HepG2 (cell line): ENCODE results near the gene KL. TPM values are rescaled to one million over a fixed set of nuclear protein-coding genes. Genes with fewer than 3 reads are reported as not detected.
A peak's percentile ranks its signal among the peaks of the same experiment; 100 is the strongest.

Source experiments
- ATAC-seq: fragments of 200-7000 bp; cut with Tn5 transposase; 3 replicates; pipeline ENCODE4 v1.9.1; 2020; ENCODE audit warnings: mild to moderate bottlenecking, moderate library complexity
- BruUV-seq: library from RNA; stranded (reverse); fragments of 400-500 nt; replicated peaks from 2 replicates; lab custom pipeline; 2021; lab: Mats Ljungman, UMichigan
- CTCF ChIA-PET: fragments of 300-600 bp; formaldehyde crosslinking; extraction: SDS; loops from one replicate; lab custom pipeline; 2021; ENCODE audit warnings: low total read pairs, inconsistent platforms, low intra/inter-chr PET ratio; lab: Yijun Ruan, JAX
- POLR2A ChIA-PET: fragments of 350-600 bp; sonication (Branson Sonifier 250); formaldehyde crosslinking; loops from one replicate; lab custom pipeline; 2020; ENCODE audit warnings: antibody characterized with exemption, inconsistent platforms; lab: Yijun Ruan, JAX
- DNase-seq: peaks from one replicate; pipeline ENCODE4 v3.0.0-alpha.2; 2015; ENCODE audit warnings: low spot score
- FAIRE-seq: peaks from 3 replicates; lab custom pipeline; 2011; peaks lifted over from hg19 to GRCh38; lab: Jason Lieb, UNC
- H2AFZ ChIP-seq: one replicate; pipeline ENCODE4 v1.6.1; 2011; ENCODE audit warnings: low read length, inconsistent platforms
- H3K27ac ChIP-seq: fragments of 300-600 bp; 3 replicates; pipeline ENCODE4 v1.8.0; 2011; ENCODE audit warnings: mixed run types, mild to moderate bottlenecking, mixed read lengths, low read length, inconsistent platforms; ENCODE audit not compliant: insufficient read depth; ENCODE audit errors: extremely low read length
- H3K27me3 ChIP-seq, 2 experiments: fragments of 200-600 bp in 1 of 2; 2 replicates in 1 of 2; 3 replicates in 1 of 2; pipeline versions ENCODE4 v1.6.0 to v1.8.0; 2011; ENCODE audit warnings: low read length in 2 of 2, mild to moderate bottlenecking in 2 of 2, moderate library complexity in 2 of 2, inconsistent platforms in 1 of 2; ENCODE audit not compliant: insufficient read depth in 2 of 2, control insufficient read depth in 1 of 2
- H3K36me3 ChIP-seq, 2 experiments: fragments of 200-600 bp in 1 of 2; replicated peaks in 1 of 2; 2 replicates in 1 of 2; 3 replicates in 1 of 2; pipeline versions ENCODE4 v1.5.1 to v1.8.0; 2011; ENCODE audit warnings: low read length in 2 of 2, inconsistent platforms in 1 of 2; ENCODE audit not compliant: insufficient read depth in 2 of 2, control insufficient read depth in 1 of 2
- H3K4me1 ChIP-seq: 2 replicates; pipeline ENCODE4 v1.5.1; 2012; ENCODE audit warnings: low read length, inconsistent platforms; ENCODE audit not compliant: insufficient read depth
- H3K4me2 ChIP-seq: 2 replicates; pipeline ENCODE4 v1.6.0; 2011; ENCODE audit warnings: low read depth, low read length, inconsistent platforms
- H3K4me3 ChIP-seq, 3 experiments: fragments of 200-600 bp in 1 of 3; sonication (generic), shearing (Covaris generic) in 1 of 3; replicated peaks in 1 of 3; 2 replicates each; pipeline ENCODE4 v1.5.1; 2011 to 2016; ENCODE audit warnings: low read length in 3 of 3, inconsistent platforms in 2 of 3, low read depth in 2 of 3, mild to moderate bottlenecking in 2 of 3, control low read depth in 1 of 3, mixed read lengths in 1 of 3; ENCODE audit not compliant: insufficient read depth in 1 of 3
- H3K79me2 ChIP-seq: one replicate; pipeline ENCODE4 v1.6.1; 2011; ENCODE audit warnings: low read length, inconsistent platforms; ENCODE audit not compliant: insufficient read depth
- H3K9ac ChIP-seq: 2 replicates; pipeline ENCODE4 v1.6.0; 2011; ENCODE audit warnings: mild to moderate bottlenecking, low read depth, low read length, inconsistent platforms; ENCODE audit not compliant: insufficient read depth
- H3K9me3 ChIP-seq: 2 replicates; pipeline ENCODE4 v1.5.1; 2012; ENCODE audit warnings: mild to moderate bottlenecking, low read length
- H4K20me1 ChIP-seq: 2 replicates; pipeline ENCODE4 v1.6.0; 2011; ENCODE audit warnings: inconsistent platforms, mild to moderate bottlenecking, low read length, moderate library complexity; ENCODE audit not compliant: insufficient read depth
- ATF4 ChIP-seq, 2 experiments: fragments of 450-650 bp in 1 of 2; sonication (generic) in 1 of 2; formaldehyde crosslinking; IDR thresholded peaks; 2 replicates each; pipeline versions ENCODE4 v1.5.0 to v1.8.0; 2020 to 2022; ENCODE audit warnings: mild to moderate bottlenecking in 1 of 2, missing genetic modification reagents in 1 of 2
- HOXA5 ChIP-seq: sonication (generic); formaldehyde crosslinking; IDR thresholded peaks from 2 replicates; pipeline ENCODE4 v1.4.0; 2020; ENCODE audit warnings: missing genetic modification reagents
- LCORL ChIP-seq, 2 experiments: fragments of 450-650 bp in 1 of 2; sonication (generic) in 1 of 2; formaldehyde crosslinking in 1 of 2; IDR thresholded peaks; 2 replicates each; pipeline versions ENCODE4 v1.5.0 to v1.6.1; 2017 to 2020; ENCODE audit warnings: antibody characterized with exemption in 1 of 2, missing genetic modification reagents in 1 of 2
- MAFF ChIP-seq: IDR thresholded peaks from 2 replicates; pipeline ENCODE4 v1.6.1; 2011; ENCODE audit warnings: low read depth, low read length, improper control_type of control experiment
- MAFK ChIP-seq, 2 experiments: IDR thresholded peaks in 1 of 2; conservative IDR thresholded peaks in 1 of 2; 2 replicates each; pipeline ENCODE4 v1.6.1; 2011; ENCODE audit warnings: improper control_type of control experiment in 2 of 2, low read length in 2 of 2
- PRPF4 ChIP-seq: fragments of 200-400 bp; formaldehyde crosslinking; IDR thresholded peaks from 2 replicates; pipeline ENCODE4 v1.6.1; 2016; ENCODE audit warnings: low read length, low read depth; ENCODE audit not compliant: poor library complexity, severe bottlenecking
- ZFP91 ChIP-seq: sonication (generic); formaldehyde crosslinking; IDR thresholded peaks from 2 replicates; pipeline ENCODE4 v1.9.0; 2022; ENCODE audit warnings: missing genetic modification reagents, mild to moderate bottlenecking, borderline replicate concordance
- ZNF136 ChIP-seq: sonication (generic); formaldehyde crosslinking; IDR thresholded peaks from 2 replicates; pipeline ENCODE4 v1.8.1; 2022; ENCODE audit warnings: low read depth, mild to moderate bottlenecking, moderate library complexity, missing genetic modification reagents
- WGBS: methylation state at CpG from one replicate; pipeline ENCODE4 v1.1.6; 2017; ENCODE audit warnings: low lambda C conversion rate; 5-methylcytosine and 5-hydroxymethylcytosine counted together
- in situ Hi-C: cut with HindIII; loops from 2 replicates; pipeline ENCODE4 v1.10.0; 2017; ENCODE audit warnings: low pct_unique_long_range_greater_than_20kb; ENCODE audit not compliant: extremely low pct_ligation_motif_present
- intact Hi-C: fragments of 100-400 bp; cut with micrococcal nuclease; formaldehyde crosslinking; loops from one replicate; pipeline ENCODE4 v1.10.0; 2022; ENCODE audit not compliant: unreplicated experiment
- polyA plus RNA-seq, 8 experiments: library from polyadenylated mRNA; depleted of rRNA in 3 of 8; stranded (reverse) in 7 of 8; unstranded in 1 of 8; fragments of >200 nt; fragmentation: Illumina TruSeq in 4 of 8; extraction: Trizol in 4 of 8; gene quantifications; 2 replicates each; pipeline versions ENCODE4 v1.2.1 to v1.2.3, GENCODE V29; 2011 to 2016; ENCODE audit warnings: low read depth in 4 of 8, missing spikeins in 1 of 8, mixed read lengths in 1 of 8; ENCODE audit not compliant: insufficient read depth in 1 of 8
- total RNA-seq, 5 experiments: library from RNA; depleted of rRNA; stranded (reverse); fragments of >200 nt; fragmentation: Illumina TruSeq; extraction: Trizol; gene quantifications; 2 replicates each; pipeline ENCODE4 v1.2.3, GENCODE V29; 2016; ENCODE audit warnings: low read depth in 1 of 5

The KL gene
- total and polyA plus RNA-seq, 2 of the 13 experiments (the other 11 are each of a cell fraction or from before 2014, with no cell fraction given), result not detected

GRCh38 chr13:33073338-33073737 is 57.1 kb downstream of the KL start:
- in situ Hi-C loops (no loop called here), intact Hi-C loops (no loop called here)
- H3K9me3 ChIP-seq, result no peaks in the 10 kb centered on the region
- H3K36me3 ChIP-seq, result no peaks in the 10 kb centered on the region
- no peak for FAIRE-seq
- ChIA-PET POLR2A (no interaction called here), CTCF (no interaction called here)
- WGBS, result 26% methylated on average over 3 of the region's 3 CpGs
- no peak overlapping the region for H3K4me3 ChIP-seq
- H3K4me1 ChIP-seq, result no peaks in the 10 kb centered on the region
- H4K20me1 ChIP-seq, result no peaks in the 10 kb centered on the region
- TF ChIP-seq ZFP91 (CRISPR knock-in tag) (no peak), MAFK (conservative IDR thresholded peaks at IDR 0.05 in 1 of 2, IDR thresholded peaks at IDR 0.05 in 1 of 2; ENCODE audit: low read length in 2 of 2) (peak; percentile 46 to 51; a peak in 3 of 4 replicates), LCORL (IDR thresholded peaks at IDR 0.05) (0 out of 2 replicates have a peak, but pooled peaks have one; percentile 31), LCORL (CRISPR knock-in tag; IDR thresholded peaks at IDR 0.05) (no peak), ATF4 (CRISPR knock-in tag; IDR thresholded peaks at IDR 0.05) (no peak), ZNF136 (CRISPR knock-in tag) (no peak), PRPF4 (no peak), MAFF (peak; percentile 31; the same call in 1 of the 2 replicates), HOXA5 (CRISPR knock-in tag) (no peak)
- H2AFZ ChIP-seq, result no peak overlapping the region
- no peak overlapping the region for H3K27ac ChIP-seq
- no TSS peak for BruUV-seq
- no peaks in the 10 kb centered on the region for H3K79me2 ChIP-seq
- H3K9ac ChIP-seq, result no peak overlapping the region
- H3K4me2 ChIP-seq, result no peak overlapping the region
- DNase-seq, result no peak
- H3K27me3 ChIP-seq, result no peaks in the 10 kb centered on the region
- no peak for ATAC-seq
